PC-9 (cell line): ENCODE measurements around the gene SMIM9. TPM values are rescaled to one million over a fixed set of nuclear protein-coding genes. Genes with fewer than 3 reads are reported as not detected.

Experiments
- BruUV-seq: library from RNA; stranded (reverse); fragments of 400-500 nt; replicated peaks from 2 replicates; lab custom pipeline; 2021; lab: Mats Ljungman, UMichigan
- CTCF ChIA-PET: fragments of 300-600 bp; sonication (Branson Sonifier 250); formaldehyde crosslinking; loops from one replicate; lab custom pipeline; 2022; ENCODE audit warnings: antibody characterized with exemption; lab: Charles Lee
- POLR2A ChIA-PET: fragments of 300-600 bp; sonication (Branson Sonifier 250); formaldehyde crosslinking; loops from one replicate; lab custom pipeline; 2022; ENCODE audit warnings: antibody characterized with exemption; ENCODE audit not compliant: unreplicated experiment; lab: Charles Lee
- DNase-seq, 2 experiments: peaks; one replicate each; pipeline versions ENCODE4 v3.0.0 to v3.0.0-alpha.2; 2015 to 2022; ENCODE audit warnings: mixed read lengths in 1 of 2
- H2AFZ ChIP-seq: fragments of 200-600 bp; sonication (generic); 2 replicates; pipeline ENCODE4 v1.8.1; 2017; ENCODE audit warnings: antibody characterized with exemption
- H3F3A ChIP-seq: fragments of 200-600 bp; sonication (generic); 2 replicates; pipeline ENCODE4 v1.8.1; 2017; ENCODE audit warnings: antibody characterized with exemption, mild to moderate bottlenecking, low read depth; ENCODE audit not compliant: insufficient read depth
- H3K27ac ChIP-seq: fragments of 200-600 bp; sonication (generic); 2 replicates; pipeline ENCODE4 v1.6.1; 2016; ENCODE audit warnings: mixed run types
- H3K27me3 ChIP-seq: fragments of 200-600 bp; sonication (generic); 2 replicates; pipeline ENCODE4 v1.6.1; 2016; ENCODE audit warnings: low read depth, mixed run types; ENCODE audit not compliant: insufficient read depth
- H3K36me3 ChIP-seq: fragments of 200-600 bp; sonication (generic); 2 replicates; pipeline ENCODE4 v1.6.1; 2016; ENCODE audit warnings: low read depth, mixed run types
- H3K4me1 ChIP-seq: fragments of 200-600 bp; sonication (generic); replicated peaks from 2 replicates; pipeline ENCODE4 v1.6.1; 2016; ENCODE audit warnings: mixed run types; ENCODE audit not compliant: insufficient read depth
- H3K4me2 ChIP-seq: fragments of 200-600 bp; sonication (generic); 2 replicates; pipeline ENCODE4 v1.6.1; 2017; ENCODE audit warnings: mixed run types
- H3K4me3 ChIP-seq: fragments of 200-600 bp; sonication (generic); 2 replicates; pipeline ENCODE4 v1.6.1; 2016; ENCODE audit warnings: mixed run types
- H3K79me2 ChIP-seq: fragments of 200-600 bp; sonication (generic); 2 replicates; pipeline ENCODE4 v1.6.1; 2017; ENCODE audit warnings: low read depth, mixed run types
- H3K9me2 ChIP-seq: fragments of 200-600 bp; sonication (generic); 2 replicates; pipeline ENCODE4 v1.8.1; 2017; ENCODE audit warnings: mild to moderate bottlenecking; ENCODE audit not compliant: insufficient read depth
- H3K9me3 ChIP-seq: fragments of 200-600 bp; sonication (generic); 2 replicates; pipeline ENCODE4 v1.8.1; 2016; ENCODE audit warnings: low read depth; ENCODE audit not compliant: insufficient read depth
- H4K20me1 ChIP-seq: fragments of 200-600 bp; sonication (generic); 2 replicates; pipeline ENCODE4 v1.8.1; 2017; ENCODE audit not compliant: insufficient read depth
- CTCF ChIP-seq: fragments of 200-600 bp; sonication (generic); conservative IDR thresholded peaks from 2 replicates; pipeline ENCODE4 v1.6.1; 2017; ENCODE audit warnings: mixed run types, antibody characterized with exemption, mild to moderate bottlenecking, moderate library complexity
- EZH2 ChIP-seq: fragments of 200-600 bp; sonication (generic); IDR thresholded peaks from 2 replicates; pipeline ENCODE4 v1.8.0; 2017; ENCODE audit warnings: antibody characterized with exemption, low read depth
- intact Hi-C: fragments of 100-400 bp; cut with micrococcal nuclease; formaldehyde crosslinking; loops from one replicate; pipeline ENCODE4 v1.10.0; 2022; ENCODE audit not compliant: unreplicated experiment
- total RNA-seq: library from RNA; stranded (reverse); gene quantifications from 2 replicates; pipeline ENCODE4 v1.2.3, GENCODE V29; 2021

Gene SMIM9
- total RNA-seq, 1 experiment from 2014 or later = not detected

- no peak overlapping the region for H3K4me2 ChIP-seq
- no peaks in the 10 kb centered on the region for H3K9me3 ChIP-seq
- H3K4me1 ChIP-seq = peaks cover 32% of the 10 kb centered on the region
- H3K27ac ChIP-seq = no peak overlapping the region
- H2AFZ ChIP-seq = no peak overlapping the region
- H3K79me2 ChIP-seq = no peaks in the 10 kb centered on the region
- intact Hi-C loops = no loop called here
- no peaks in the 10 kb centered on the region for H3K36me3 ChIP-seq
- TF ChIP-seq EZH2 = no peak
- no peak for TF ChIP-seq CTCF
- no peaks in the 10 kb centered on the region for H3K9me2 ChIP-seq
- POLR2A ChIA-PET = no interaction called here
- no TSS peak for BruUV-seq
- CTCF ChIA-PET = no interaction called here
- no peak for DNase-seq
- no peaks in the 10 kb centered on the region for H3K27me3 ChIP-seq
- no peaks in the 10 kb centered on the region for H4K20me1 ChIP-seq
- H3K4me3 ChIP-seq = no peak overlapping the region
- H3F3A ChIP-seq = peaks cover 22% of the 10 kb centered on the region
These were observed 39.4 kb downstream of the SMIM9 start for GRCh38 chrX:154795016-154795415.

- peaks cover 4% of the 10 kb centered on the region; the same call in 1 of the 2 replicates for H3F3A ChIP-seq
- BruUV-seq = no TSS peak
- POLR2A ChIA-PET = no interaction called here
- DNase-seq = no peak
- no peaks in the 10 kb centered on the region for H3K79me2 ChIP-seq
- no peaks in the 10 kb centered on the region for H3K9me3 ChIP-seq
- no peaks in the 10 kb centered on the region for H3K9me2 ChIP-seq
- TF ChIP-seq CTCF (no peak), EZH2 (no peak)
- no peak overlapping the region for H3K27ac ChIP-seq
- no peaks in the 10 kb centered on the region for H4K20me1 ChIP-seq
- CTCF ChIA-PET = no interaction called here
- no peaks in the 10 kb centered on the region for H3K36me3 ChIP-seq
- H3K4me3 ChIP-seq = no peak overlapping the region
- H2AFZ ChIP-seq = no peak overlapping the region
- intact Hi-C loops = no loop called here
- H3K4me1 ChIP-seq = peaks cover 14% of the 10 kb centered on the region
- no peak overlapping the region for H3K4me2 ChIP-seq
- no peaks in the 10 kb centered on the region for H3K27me3 ChIP-seq
These were observed 41.2 kb downstream of the SMIM9 start for GRCh38 chrX:154793084-154793795.

GRCh38 chrX:154791939-154792338 lies 42.5 kb downstream of the SMIM9 start:
- intact Hi-C loops = no loop called here
- Histone ChIP-seq H3K27ac (no peak overlapping the region), H3K9me3 (no peaks in the 10 kb centered on the region), H3K36me3 (no peaks in the 10 kb centered on the region), H3K9me2 (no peaks in the 10 kb centered on the region), H3K27me3 (no peaks in the 10 kb centered on the region), H4K20me1 (no peaks in the 10 kb centered on the region), H2AFZ (no peak overlapping the region), H3K4me1 (peaks cover 4% of the 10 kb centered on the region; the same call in 1 of the 2 replicates), H3K4me3 (no peak overlapping the region), H3K79me2 (no peaks in the 10 kb centered on the region), H3F3A (no peaks in the 10 kb centered on the region), H3K4me2 (no peak overlapping the region)
- CTCF ChIA-PET = no interaction called here
- no peak for DNase-seq
- BruUV-seq = no TSS peak
- no peak for TF ChIP-seq EZH2
- TF ChIP-seq CTCF = no peak
- POLR2A ChIA-PET = no interaction called here
